ENCODE data around the gene HEBP2. TPM values are rescaled to one million over a fixed set of nuclear protein-coding genes. Genes with fewer than 3 reads are reported as not detected.
"Not testable (repeated sequence)": the region's sequence is repeated elsewhere in the genome, so short reads cannot be mapped to it uniquely, and the experiment has no call there.

HEBP2 gene, protein sequence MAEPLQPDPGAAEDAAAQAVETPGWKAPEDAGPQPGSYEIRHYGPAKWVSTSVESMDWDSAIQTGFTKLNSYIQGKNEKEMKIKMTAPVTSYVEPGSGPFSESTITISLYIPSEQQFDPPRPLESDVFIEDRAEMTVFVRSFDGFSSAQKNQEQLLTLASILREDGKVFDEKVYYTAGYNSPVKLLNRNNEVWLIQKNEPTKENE
- 53.0 TPM for total RNA-seq (ENCODE audit: unreplicated experiment)
- long read RNA-seq, full-length matches to known transcripts = 15 of 44 reads
- long read RNA-seq, partial matches to known transcripts = 8 of 44 reads
- long read RNA-seq, other reads (novel, unspliced or antisense) = 21 of 44 reads

DNA sequence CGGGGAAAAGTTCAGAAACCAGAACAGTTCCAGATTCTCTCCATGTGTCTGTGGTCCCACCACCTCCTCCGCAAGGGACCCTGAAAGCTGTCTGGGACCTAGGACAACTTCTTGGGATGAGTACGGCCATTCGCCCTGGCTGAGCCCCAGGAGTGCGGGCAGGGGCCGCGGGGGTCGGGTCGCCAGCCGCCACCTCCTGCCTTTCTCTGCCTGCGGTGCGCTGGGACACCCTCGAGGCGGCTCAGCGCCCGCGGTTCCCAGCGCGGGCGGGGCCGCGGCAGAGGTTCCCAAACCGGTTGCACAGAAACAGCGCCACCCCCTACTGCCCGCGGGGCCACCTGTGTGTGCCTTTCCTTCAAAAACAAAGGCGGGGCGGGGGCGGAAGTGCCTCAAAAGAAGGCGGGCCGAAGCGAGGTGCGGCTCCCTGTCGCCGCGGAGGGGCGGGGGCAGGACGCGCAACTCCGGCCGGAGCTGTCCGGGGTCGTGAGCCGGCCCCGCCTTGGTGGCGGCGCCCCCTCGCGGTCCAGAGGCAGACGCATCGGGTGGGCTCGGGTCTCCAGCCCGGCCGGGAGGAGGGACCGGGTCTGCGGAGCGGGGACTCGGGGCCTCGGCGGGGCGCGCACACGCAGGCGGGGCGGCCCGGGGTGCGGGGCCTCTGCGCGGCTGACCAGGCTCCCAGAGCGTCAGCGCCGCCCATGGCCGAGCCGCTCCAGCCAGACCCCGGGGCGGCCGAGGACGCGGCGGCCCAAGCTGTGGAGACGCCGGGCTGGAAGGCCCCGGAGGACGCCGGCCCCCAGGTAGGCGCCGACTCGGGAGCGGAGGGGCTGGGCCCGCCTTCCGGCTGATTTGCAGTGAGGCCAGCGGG lies at the start of gene HEBP2:
Gene HEBP2, plus strand, starts transcription at position 423 of the 865 bp plus-strand sequence. Its CDS starts 273 bp downstream, at position 696.
- DNase-seq = peak; percentile 98
- Mint-ChIP-seq H3K27ac (ENCODE audit: unreplicated experiment) (peak within 1 kb of the TSS; percentile 22), H3K4me1 (ENCODE audit: low read depth, unreplicated experiment) (peaks cover 5% of the 10 kb centered on the region), H3K27me3 (ENCODE audit: unreplicated experiment) (peaks cover 3% of the 10 kb centered on the region), H3K9me3 (ENCODE audit: unreplicated experiment) (peaks cover 5% of the 10 kb centered on the region), H3K4me3 (ENCODE audit: unreplicated experiment) (peak within 1 kb of the TSS; percentile 89), H3K36me3 (ENCODE audit: unreplicated experiment) (peaks cover 11% of the 10 kb centered on the region)
- TF ChIP-seq, protein P1, sequence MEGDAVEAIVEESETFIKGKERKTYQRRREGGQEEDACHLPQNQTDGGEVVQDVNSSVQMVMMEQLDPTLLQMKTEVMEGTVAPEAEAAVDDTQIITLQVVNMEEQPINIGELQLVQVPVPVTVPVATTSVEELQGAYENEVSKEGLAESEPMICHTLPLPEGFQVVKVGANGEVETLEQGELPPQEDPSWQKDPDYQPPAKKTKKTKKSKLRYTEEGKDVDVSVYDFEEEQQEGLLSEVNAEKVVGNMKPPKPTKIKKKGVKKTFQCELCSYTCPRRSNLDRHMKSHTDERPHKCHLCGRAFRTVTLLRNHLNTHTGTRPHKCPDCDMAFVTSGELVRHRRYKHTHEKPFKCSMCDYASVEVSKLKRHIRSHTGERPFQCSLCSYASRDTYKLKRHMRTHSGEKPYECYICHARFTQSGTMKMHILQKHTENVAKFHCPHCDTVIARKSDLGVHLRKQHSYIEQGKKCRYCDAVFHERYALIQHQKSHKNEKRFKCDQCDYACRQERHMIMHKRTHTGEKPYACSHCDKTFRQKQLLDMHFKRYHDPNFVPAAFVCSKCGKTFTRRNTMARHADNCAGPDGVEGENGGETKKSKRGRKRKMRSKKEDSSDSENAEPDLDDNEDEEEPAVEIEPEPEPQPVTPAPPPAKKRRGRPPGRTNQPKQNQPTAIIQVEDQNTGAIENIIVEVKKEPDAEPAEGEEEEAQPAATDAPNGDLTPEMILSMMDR (IDR thresholded peaks at IDR 0.05; ENCODE audit: partially characterized antibody, unreplicated experiment) = peak; percentile 86

DNA sequence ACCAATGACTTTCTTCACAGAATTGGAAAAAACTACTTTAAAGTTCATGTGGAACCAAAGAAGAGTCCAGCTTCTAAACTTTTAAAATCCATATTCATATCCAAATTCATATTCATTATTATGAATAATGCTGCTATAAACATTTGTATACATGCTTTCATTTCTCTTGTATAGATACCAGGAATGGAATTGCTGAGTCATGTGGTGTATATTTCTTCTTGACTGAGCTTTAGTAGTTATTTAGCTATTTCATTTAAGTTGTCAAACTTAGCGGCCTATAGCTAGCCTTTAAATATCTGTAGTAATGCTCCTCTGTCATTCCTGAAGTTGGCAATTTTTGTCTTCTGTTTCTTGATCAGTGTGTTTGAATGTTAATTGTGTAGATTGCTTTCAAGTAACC lies 46.1 kb upstream of the HEBP2 start:
- DNase-seq = no peak
- Mint-ChIP-seq H3K27ac (ENCODE audit: unreplicated experiment) (no peak overlapping the region), H3K27me3 (ENCODE audit: unreplicated experiment) (no peaks in the 10 kb centered on the region), H3K4me1 (ENCODE audit: low read depth, unreplicated experiment) (no peaks in the 10 kb centered on the region), H3K9me3 (ENCODE audit: unreplicated experiment) (no peaks in the 10 kb centered on the region), H3K4me3 (ENCODE audit: unreplicated experiment) (no peak overlapping the region), H3K36me3 (ENCODE audit: unreplicated experiment) (no peaks in the 10 kb centered on the region)
- TF ChIP-seq, protein P1 (IDR thresholded peaks at IDR 0.05; ENCODE audit: partially characterized antibody, unreplicated experiment) = no peak

DNA sequence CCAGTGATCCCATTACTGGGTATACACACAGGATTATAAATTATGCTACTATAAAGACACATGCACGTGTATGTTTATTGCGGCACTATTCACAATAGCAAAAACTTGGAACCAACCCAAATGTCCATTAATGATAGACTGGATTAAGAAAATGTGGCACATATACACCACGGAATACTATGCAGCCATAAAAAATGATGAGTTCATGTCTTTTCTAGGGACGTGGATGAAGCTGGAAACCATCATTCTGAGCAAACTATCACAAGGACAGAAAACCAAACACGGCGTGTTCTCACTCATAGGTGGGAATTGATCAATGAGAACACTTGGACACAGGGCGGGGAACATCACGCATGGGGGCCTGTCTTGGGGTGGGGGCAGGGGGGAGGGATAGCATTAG lies 35.3 kb upstream of the HEBP2 start:
- H3K4me1 Mint-ChIP-seq (ENCODE audit: low read depth, unreplicated experiment); H3K9me3 Mint-ChIP-seq (ENCODE audit: unreplicated experiment); H3K27me3 Mint-ChIP-seq (ENCODE audit: unreplicated experiment); DNase-seq; H3K27ac Mint-ChIP-seq (ENCODE audit: unreplicated experiment); H3K36me3 Mint-ChIP-seq (ENCODE audit: unreplicated experiment); H3K4me3 Mint-ChIP-seq (ENCODE audit: unreplicated experiment): not testable (repeated sequence)

DNA sequence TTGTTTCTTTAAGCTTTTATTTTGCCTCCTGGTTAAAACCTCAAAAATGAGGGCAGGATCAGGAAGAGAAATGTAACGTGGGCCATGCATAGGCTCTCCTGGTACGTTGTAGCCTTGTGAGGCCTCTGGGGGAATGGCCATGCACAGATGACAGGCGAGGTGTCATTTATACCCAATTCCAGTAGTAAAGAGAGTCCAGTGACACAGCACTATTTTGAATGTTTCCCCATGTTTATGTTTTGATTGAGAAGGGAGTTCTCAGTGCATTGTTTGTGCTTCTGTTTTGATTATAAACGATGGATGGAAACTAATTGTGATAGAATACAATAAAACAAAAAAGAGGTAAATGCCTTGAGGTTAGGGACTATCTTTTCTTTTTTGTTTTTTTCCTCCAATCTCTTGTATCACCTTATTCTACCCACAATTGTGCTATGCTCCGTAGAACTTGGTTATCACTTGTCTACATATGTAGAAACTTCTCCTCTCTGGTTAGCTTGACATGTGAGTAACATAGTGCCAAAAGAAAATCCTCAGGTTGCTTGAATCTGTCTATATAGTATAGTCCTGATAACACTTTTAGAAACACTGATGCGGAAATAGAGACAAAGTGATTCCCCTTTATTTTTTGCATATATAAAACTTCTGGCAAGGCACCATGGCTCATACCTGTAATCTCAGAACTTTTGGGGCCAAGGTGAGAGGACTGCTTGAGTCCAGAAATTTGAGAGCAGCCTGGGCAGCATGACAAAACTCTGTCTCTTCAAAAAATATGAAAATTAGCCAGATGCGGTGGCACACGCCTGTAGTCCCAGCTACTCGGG lies 33.2 kb upstream of the HEBP2 start:
- no peak for DNase-seq
- Mint-ChIP-seq H3K4me1 (ENCODE audit: low read depth, unreplicated experiment) (peaks cover 2% of the 10 kb centered on the region), H3K4me3 (ENCODE audit: unreplicated experiment) (no peak overlapping the region), H3K27me3 (ENCODE audit: unreplicated experiment) (no peaks in the 10 kb centered on the region), H3K9me3 (ENCODE audit: unreplicated experiment) (no peaks in the 10 kb centered on the region), H3K27ac (ENCODE audit: unreplicated experiment) (no peak overlapping the region), H3K36me3 (ENCODE audit: unreplicated experiment) (no peaks in the 10 kb centered on the region)
- TF ChIP-seq, protein P1 (IDR thresholded peaks at IDR 0.05; ENCODE audit: partially characterized antibody, unreplicated experiment) = no peak

DNA sequence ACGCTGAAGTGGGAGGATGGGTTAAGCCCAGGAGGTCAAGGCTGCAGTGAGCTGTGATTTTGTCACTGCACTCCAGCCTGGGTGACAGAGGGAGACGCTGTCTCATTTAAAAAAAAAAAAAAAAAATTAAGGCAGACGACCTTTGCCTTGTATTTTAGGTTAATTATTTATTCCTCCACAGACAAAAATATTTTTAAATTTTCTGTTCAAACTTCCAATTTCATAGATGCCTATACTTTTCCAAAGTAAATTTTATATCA lies 32.6 kb upstream of the HEBP2 start:
- Mint-ChIP-seq H3K27ac (ENCODE audit: unreplicated experiment) (no peak overlapping the region), H3K4me3 (ENCODE audit: unreplicated experiment) (no peak overlapping the region), H3K36me3 (ENCODE audit: unreplicated experiment) (no peaks in the 10 kb centered on the region), H3K27me3 (ENCODE audit: unreplicated experiment) (no peaks in the 10 kb centered on the region), H3K9me3 (ENCODE audit: unreplicated experiment) (no peaks in the 10 kb centered on the region), H3K4me1 (ENCODE audit: low read depth, unreplicated experiment) (peaks cover 2% of the 10 kb centered on the region)
- TF ChIP-seq, protein P1 (IDR thresholded peaks at IDR 0.05; ENCODE audit: partially characterized antibody, unreplicated experiment) = no peak
- no peak for DNase-seq
